ENCODE results near the gene DHRS7B. TPM values are rescaled to one million over a fixed set of nuclear protein-coding genes. Genes with fewer than 3 reads are reported as not detected.

DHRS7B gene
- polyA plus RNA-seq, 1 of the 3 experiments (the other 2 are of a cell fraction): 17.8 TPM

DNA sequence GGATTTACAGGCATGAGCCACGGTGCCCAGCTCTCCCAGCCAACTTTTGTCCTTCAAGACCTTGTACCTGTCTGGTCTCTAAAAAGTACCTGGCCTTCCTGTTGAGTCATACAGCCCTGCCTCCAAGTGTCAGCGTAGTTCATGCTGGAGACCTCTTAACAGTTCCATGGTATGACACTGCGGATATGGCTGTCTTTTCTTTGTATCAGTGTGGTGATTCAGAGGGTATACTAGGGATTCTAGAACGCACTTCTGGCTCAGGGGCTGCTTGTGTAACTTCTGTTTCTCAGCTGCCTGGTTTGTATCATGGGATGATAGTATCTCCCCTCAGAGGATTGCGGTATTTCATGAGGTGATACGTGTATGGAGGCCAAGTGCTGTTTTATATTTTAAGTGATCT is 89.2 kb downstream of the DHRS7B start:
- Histone ChIP-seq H3K27me3 (ENCODE audit: insufficient read depth) (no peaks in the 10 kb centered on the region), H3F3A (replicated peaks; ENCODE audit: insufficient read depth) (no peaks in the 10 kb centered on the region), H3K9me3 (no peaks in the 10 kb centered on the region), H3K36me3 (replicated peaks in 1 of 2; ENCODE audit: control insufficient read depth in 1 of 2, insufficient read depth in 2 of 2, low read length in 1 of 2) (peaks cover 4 to 6% of the 10 kb centered on the region in 2 experiments), H3K79me2 (ENCODE audit: insufficient read depth) (peaks cover 76% of the 10 kb centered on the region), H4K20me1 (ENCODE audit: insufficient read depth) (peaks cover 23% of the 10 kb centered on the region), H3K4me3 (ENCODE audit: low read depth in 2 of 2, low read length in 1 of 2) (no peak overlapping the region), H3K27ac (ENCODE audit: low read depth in 2 of 2, low read length in 1 of 2) (no peak overlapping the region), H3K4me2 (0 out of 2 replicates have a peak overlapping the region, but pooled peaks have one; percentile 91), H3K9ac (no peak overlapping the region), H3K9me2 (no peaks in the 10 kb centered on the region), H2AFZ (ENCODE audit: low read depth) (no peak overlapping the region), H3K4me1 (ENCODE audit: control insufficient read depth in 1 of 2, insufficient read depth in 2 of 2, low read depth in 1 of 2, low read length in 1 of 2) (peaks cover 10 to 25% of the 10 kb centered on the region in 2 experiments; a peak in 2 of 4 replicates)
- no peak for DNase-seq
- CTCF ChIA-PET: interaction anchor here (1.5 kb wide), 1 partner anchor 87 kb away, joined by 5 read pairs; no protein-coding TSS in a partner anchor
- POLR2A ChIA-PET: no interaction called here
- no peak for TF ChIP-seq TCF12 (IDR thresholded peaks at IDR 0.05)
- no peak for TF ChIP-seq RXRA (IDR thresholded peaks at IDR 0.05; ENCODE audit: borderline replicate concordance, low read depth)
- TF ChIP-seq JUND (IDR thresholded peaks at IDR 0.05): no peak
- no peak for TF ChIP-seq RAD21 (IDR thresholded peaks at IDR 0.05; ENCODE audit: low read length)
- TF ChIP-seq MEF2A (IDR thresholded peaks at IDR 0.05; ENCODE audit: borderline replicate concordance, low read depth): no peak
- no peak for TF ChIP-seq MXI1 (IDR thresholded peaks at IDR 0.05; ENCODE audit: low read depth, low read length)
- no peak for TF ChIP-seq EZH2phosphoT487 (IDR thresholded peaks at IDR 0.05; ENCODE audit: borderline replicate concordance, low read depth)
- TF ChIP-seq NFIC (IDR thresholded peaks at IDR 0.05; ENCODE audit: borderline replicate concordance): no peak
- TF ChIP-seq TAF1 (IDR thresholded peaks at IDR 0.05; ENCODE audit: borderline replicate concordance, low read depth, low read length): no peak
- TF ChIP-seq POLR2AphosphoS5 (IDR thresholded peaks at IDR 0.05; ENCODE audit: low read depth, low read length): no peak
- TF ChIP-seq SIN3A (IDR thresholded peaks at IDR 0.05; ENCODE audit: borderline replicate concordance, low read depth, low read length): no peak
- TF ChIP-seq RFX5 (IDR thresholded peaks at IDR 0.05; ENCODE audit: low read length): no peak
- no peak for TF ChIP-seq GABPA (IDR thresholded peaks at IDR 0.05; ENCODE audit: low read depth)
- TF ChIP-seq, protein P1, sequence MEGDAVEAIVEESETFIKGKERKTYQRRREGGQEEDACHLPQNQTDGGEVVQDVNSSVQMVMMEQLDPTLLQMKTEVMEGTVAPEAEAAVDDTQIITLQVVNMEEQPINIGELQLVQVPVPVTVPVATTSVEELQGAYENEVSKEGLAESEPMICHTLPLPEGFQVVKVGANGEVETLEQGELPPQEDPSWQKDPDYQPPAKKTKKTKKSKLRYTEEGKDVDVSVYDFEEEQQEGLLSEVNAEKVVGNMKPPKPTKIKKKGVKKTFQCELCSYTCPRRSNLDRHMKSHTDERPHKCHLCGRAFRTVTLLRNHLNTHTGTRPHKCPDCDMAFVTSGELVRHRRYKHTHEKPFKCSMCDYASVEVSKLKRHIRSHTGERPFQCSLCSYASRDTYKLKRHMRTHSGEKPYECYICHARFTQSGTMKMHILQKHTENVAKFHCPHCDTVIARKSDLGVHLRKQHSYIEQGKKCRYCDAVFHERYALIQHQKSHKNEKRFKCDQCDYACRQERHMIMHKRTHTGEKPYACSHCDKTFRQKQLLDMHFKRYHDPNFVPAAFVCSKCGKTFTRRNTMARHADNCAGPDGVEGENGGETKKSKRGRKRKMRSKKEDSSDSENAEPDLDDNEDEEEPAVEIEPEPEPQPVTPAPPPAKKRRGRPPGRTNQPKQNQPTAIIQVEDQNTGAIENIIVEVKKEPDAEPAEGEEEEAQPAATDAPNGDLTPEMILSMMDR (IDR thresholded peaks at IDR 0.05): no peak
- no peak for TF ChIP-seq FOXJ3 (CRISPR knock-in tag; IDR thresholded peaks at IDR 0.05)
- TF ChIP-seq, protein P2, sequence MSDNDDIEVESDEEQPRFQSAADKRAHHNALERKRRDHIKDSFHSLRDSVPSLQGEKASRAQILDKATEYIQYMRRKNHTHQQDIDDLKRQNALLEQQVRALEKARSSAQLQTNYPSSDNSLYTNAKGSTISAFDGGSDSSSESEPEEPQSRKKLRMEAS (IDR thresholded peaks at IDR 0.05; ENCODE audit: low read depth): no peak
- TF ChIP-seq, protein P3, sequence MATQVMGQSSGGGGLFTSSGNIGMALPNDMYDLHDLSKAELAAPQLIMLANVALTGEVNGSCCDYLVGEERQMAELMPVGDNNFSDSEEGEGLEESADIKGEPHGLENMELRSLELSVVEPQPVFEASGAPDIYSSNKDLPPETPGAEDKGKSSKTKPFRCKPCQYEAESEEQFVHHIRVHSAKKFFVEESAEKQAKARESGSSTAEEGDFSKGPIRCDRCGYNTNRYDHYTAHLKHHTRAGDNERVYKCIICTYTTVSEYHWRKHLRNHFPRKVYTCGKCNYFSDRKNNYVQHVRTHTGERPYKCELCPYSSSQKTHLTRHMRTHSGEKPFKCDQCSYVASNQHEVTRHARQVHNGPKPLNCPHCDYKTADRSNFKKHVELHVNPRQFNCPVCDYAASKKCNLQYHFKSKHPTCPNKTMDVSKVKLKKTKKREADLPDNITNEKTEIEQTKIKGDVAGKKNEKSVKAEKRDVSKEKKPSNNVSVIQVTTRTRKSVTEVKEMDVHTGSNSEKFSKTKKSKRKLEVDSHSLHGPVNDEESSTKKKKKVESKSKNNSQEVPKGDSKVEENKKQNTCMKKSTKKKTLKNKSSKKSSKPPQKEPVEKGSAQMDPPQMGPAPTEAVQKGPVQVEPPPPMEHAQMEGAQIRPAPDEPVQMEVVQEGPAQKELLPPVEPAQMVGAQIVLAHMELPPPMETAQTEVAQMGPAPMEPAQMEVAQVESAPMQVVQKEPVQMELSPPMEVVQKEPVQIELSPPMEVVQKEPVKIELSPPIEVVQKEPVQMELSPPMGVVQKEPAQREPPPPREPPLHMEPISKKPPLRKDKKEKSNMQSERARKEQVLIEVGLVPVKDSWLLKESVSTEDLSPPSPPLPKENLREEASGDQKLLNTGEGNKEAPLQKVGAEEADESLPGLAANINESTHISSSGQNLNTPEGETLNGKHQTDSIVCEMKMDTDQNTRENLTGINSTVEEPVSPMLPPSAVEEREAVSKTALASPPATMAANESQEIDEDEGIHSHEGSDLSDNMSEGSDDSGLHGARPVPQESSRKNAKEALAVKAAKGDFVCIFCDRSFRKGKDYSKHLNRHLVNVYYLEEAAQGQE (IDR thresholded peaks at IDR 0.05; ENCODE audit: low read depth, low read length): no peak
- TF ChIP-seq, protein P4, sequence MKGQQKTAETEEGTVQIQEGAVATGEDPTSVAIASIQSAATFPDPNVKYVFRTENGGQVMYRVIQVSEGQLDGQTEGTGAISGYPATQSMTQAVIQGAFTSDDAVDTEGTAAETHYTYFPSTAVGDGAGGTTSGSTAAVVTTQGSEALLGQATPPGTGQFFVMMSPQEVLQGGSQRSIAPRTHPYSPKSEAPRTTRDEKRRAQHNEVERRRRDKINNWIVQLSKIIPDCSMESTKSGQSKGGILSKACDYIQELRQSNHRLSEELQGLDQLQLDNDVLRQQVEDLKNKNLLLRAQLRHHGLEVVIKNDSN (IDR thresholded peaks at IDR 0.05; ENCODE audit: borderline replicate concordance, low read depth): no peak
- no peak for TF ChIP-seq RCOR1 (IDR thresholded peaks at IDR 0.05; ENCODE audit: low read length)
- 97% methylated on average over 5 of the region's 6 CpGs for WGBS (ENCODE audit: low lambda C conversion rate)

Data from SK-N-SH (cell line).